Type B pancreatic cell (in vitro differentiated cells): ENCODE measurements around the gene NIPA2. TPM values are rescaled to one million over a fixed set of nuclear protein-coding genes. Genes with fewer than 3 reads are reported as not detected.

Experiments used
- DNase-seq: peaks from one replicate; pipeline ENCODE4 v3.0.0; 2021; ENCODE audit warnings: mixed read lengths; ENCODE audit not compliant: unreplicated experiment; ENCODE audit errors: extremely low spot score
- H3K27ac Mint-ChIP-seq: 2 replicates; pipeline ENCODE4 v1.8.0; 2021; ENCODE audit warnings: mild to moderate bottlenecking, mixed read lengths
- H3K27me3 Mint-ChIP-seq: 2 replicates; pipeline ENCODE4 v1.8.0; 2021; ENCODE audit warnings: mixed read lengths
- H3K36me3 Mint-ChIP-seq: 2 replicates; pipeline ENCODE4 v1.8.0; 2021; ENCODE audit warnings: mixed read lengths
- H3K4me1 Mint-ChIP-seq: one replicate; pipeline ENCODE4 v1.8.0; 2021; ENCODE audit warnings: mixed read lengths; ENCODE audit not compliant: unreplicated experiment
- H3K4me3 Mint-ChIP-seq: 2 replicates; pipeline ENCODE4 v1.8.0; 2021; ENCODE audit warnings: mild to moderate bottlenecking, mixed read lengths
- H3K9me3 Mint-ChIP-seq: 2 replicates; pipeline ENCODE4 v1.8.0; 2021; ENCODE audit warnings: mixed read lengths
- CTCF ChIP-seq: fragments of 200-600 bp; sonication (generic); conservative IDR thresholded peaks from 2 replicates; pipeline ENCODE4 v1.5.0; 2021; ENCODE audit warnings: antibody characterized with exemption, mild to moderate bottlenecking
- total RNA-seq: library from RNA; stranded (reverse); gene quantifications from 2 replicates; pipeline ENCODE4 v1.2.1, GENCODE V29; 2021; ENCODE audit warnings: low replicate concordance

Gene NIPA2
- total RNA-seq, 1 donor from 2014 or later: 48.7 TPM

DNA sequence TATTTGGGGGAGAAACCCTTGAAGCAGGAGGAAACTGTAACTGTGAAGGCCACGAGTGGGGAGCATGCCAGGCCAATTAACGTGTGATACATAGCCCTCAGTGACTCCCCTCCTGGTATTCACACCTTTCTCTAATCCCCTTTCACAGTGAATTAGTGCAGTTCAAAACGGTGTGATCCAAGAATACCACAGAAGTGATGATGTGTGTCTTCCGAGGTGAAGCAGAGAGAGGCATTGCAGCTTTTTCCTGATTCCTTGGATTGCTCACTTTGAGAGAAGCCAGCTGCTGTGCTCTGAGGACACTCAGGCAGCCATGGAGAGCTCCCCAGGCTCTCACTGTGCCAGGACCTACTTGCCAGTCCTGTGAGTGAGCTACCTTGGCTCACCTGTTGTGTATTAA lies 17.3 kb downstream of the NIPA2 start:
- DNase-seq: no peak
- Mint-ChIP-seq H3K27me3 (no peaks in the 10 kb centered on the region), H3K4me3 (no peak overlapping the region), H3K27ac (no peak overlapping the region), H3K4me1 (no peaks in the 10 kb centered on the region), H3K9me3 (no peaks in the 10 kb centered on the region), H3K36me3 (peaks cover 40% of the 10 kb centered on the region)
- TF ChIP-seq CTCF: no peak

DNA sequence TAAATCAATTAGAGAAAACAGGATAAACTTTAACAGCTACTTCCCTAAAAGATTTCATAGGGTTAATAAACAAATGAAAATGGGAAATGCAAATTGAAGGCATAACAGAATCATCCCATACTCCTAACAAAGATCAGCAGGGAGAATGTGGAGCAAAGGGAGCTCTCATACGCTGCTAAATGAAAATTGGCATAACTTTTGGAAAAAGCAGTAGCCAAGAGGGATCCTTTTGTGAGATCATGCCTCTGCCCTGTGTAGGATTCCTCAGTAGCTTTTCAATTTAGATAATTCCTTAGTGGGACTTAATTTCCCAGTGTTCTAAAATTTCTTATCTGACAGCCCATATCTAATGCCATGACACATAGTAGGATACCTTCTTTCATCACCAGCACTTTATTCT lies 18.2 kb downstream of the NIPA2 start:
- no peak overlapping the region for H3K27ac Mint-ChIP-seq
- H3K9me3 Mint-ChIP-seq: no peaks in the 10 kb centered on the region
- peaks cover 40% of the 10 kb centered on the region for H3K36me3 Mint-ChIP-seq
- no peak overlapping the region for H3K4me3 Mint-ChIP-seq
- no peak for TF ChIP-seq CTCF
- no peaks in the 10 kb centered on the region for H3K4me1 Mint-ChIP-seq
- no peaks in the 10 kb centered on the region for H3K27me3 Mint-ChIP-seq
- DNase-seq: no peak

DNA sequence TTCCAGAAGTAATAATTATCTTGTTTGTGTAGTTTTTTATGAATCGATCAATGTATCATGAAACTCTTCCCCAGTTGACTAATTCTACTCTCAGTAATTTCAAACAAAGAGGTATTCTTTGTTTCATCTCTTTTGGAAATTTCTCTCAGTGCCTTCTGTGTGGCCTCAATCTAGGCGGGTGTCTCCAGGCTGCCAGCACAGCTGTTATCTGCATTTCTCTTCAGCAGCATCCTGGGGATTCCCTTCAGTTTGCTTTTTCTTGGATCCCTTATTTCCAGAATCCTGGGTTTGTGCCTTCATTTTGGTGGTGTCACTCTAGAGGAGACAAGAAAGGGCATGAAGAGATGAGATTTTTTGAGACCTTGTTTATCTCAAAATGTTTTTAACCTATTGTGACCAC lies 22.7 kb downstream of the NIPA2 start:
- no peak overlapping the region for H3K4me3 Mint-ChIP-seq
- H3K36me3 Mint-ChIP-seq: peaks cover 45% of the 10 kb centered on the region

DNA sequence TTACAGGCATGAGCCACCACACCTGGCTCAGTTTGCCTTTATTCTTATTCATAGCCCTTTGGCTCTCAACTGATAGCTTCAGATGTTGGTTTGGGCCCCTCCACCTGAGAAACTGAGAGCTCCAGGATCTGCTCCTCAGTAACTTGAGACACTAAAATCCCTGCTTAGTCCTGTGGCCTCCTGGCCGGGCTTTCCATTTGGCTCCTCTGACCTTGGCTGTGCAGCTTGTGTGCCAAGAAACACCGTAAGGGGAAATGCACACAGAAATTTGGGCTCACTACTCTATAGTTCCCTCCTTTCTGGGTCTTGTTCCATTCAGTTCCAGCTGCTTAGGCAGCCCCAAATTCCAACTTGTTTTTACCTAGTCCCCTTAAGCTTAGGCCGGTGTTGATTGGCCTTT lies 24.9 kb downstream of the NIPA2 start:
- Mint-ChIP-seq H3K27me3 (no peaks in the 10 kb centered on the region), H3K9me3 (no peaks in the 10 kb centered on the region), H3K4me1 (no peaks in the 10 kb centered on the region), H3K4me3 (no peak overlapping the region), H3K27ac (no peak overlapping the region), H3K36me3 (peaks cover 37% of the 10 kb centered on the region)
- no peak for TF ChIP-seq CTCF
- no peak for DNase-seq

More for the DNA sequence above, 22.7 kb downstream of the NIPA2 start:
- Mint-ChIP-seq H3K9me3 (no peaks in the 10 kb centered on the region), H3K27me3 (no peaks in the 10 kb centered on the region), H3K27ac (no peak overlapping the region), H3K4me1 (no peaks in the 10 kb centered on the region)
- DNase-seq: no peak
- TF ChIP-seq CTCF: no peak

DNA sequence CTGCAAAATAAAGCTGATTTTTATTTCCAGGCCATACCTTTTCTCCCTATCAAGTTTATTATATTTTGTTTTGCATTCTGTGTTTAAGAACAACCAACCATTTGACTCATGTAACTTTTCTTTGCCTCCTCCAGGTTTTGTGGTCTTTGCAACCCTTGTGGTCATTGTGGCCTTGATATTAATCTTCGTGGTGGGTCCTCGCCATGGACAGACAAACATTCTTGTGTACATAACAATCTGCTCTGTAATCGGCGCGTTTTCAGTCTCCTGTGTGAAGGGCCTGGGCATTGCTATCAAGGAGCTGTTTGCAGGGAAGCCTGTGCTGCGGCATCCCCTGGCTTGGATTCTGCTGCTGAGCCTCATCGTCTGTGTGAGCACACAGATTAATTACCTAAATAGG lies 27.6 kb downstream of the NIPA2 start:
- peaks cover 35% of the 10 kb centered on the region for H3K36me3 Mint-ChIP-seq
- no peak overlapping the region for H3K27ac Mint-ChIP-seq

More for the DNA sequence above, 27.6 kb downstream of the NIPA2 start:
- no peak for DNase-seq
- TF ChIP-seq CTCF: no peak
- no peaks in the 10 kb centered on the region for H3K27me3 Mint-ChIP-seq
- no peaks in the 10 kb centered on the region for H3K4me1 Mint-ChIP-seq
- H3K9me3 Mint-ChIP-seq: no peaks in the 10 kb centered on the region
- no peak overlapping the region for H3K4me3 Mint-ChIP-seq
